Measurements from ENCODE around the gene LAG3. TPM values are rescaled to one million over a fixed set of nuclear protein-coding genes. Genes with fewer than 3 reads are reported as not detected.

Gene LAG3
- total RNA-seq, 1 experiment from 2014 or later = 3.3 TPM

GRCh38 chr12:6823182-6824084 lies 51.1 kb downstream of the LAG3 start:
- ChIA-PET POLR2A (no interaction called here), RAD21 (ENCODE audit: low non-redundant PET in 1 of 2, low total read pairs in 2 of 2, uncharacterized antibody in 2 of 2, unreplicated experiment in 2 of 2) (no interaction called here), CTCF (interaction anchor here (1.3 to 2.8 kb wide), 3 partner anchors 11 to 70 kb away, joined by 5 to 10 read pairs (median 10); partner anchors contain the start of genes MLF2 and USP5)
- Histone ChIP-seq H2AFZ (ENCODE audit: low read depth, low read length, poor library complexity, severe bottlenecking) (no peak overlapping the region), H3K27me3 (ENCODE audit: insufficient read depth, low read length) (peaks cover 6% of the 10 kb centered on the region; the same call in 1 of the 2 replicates), H3K9me2 (ENCODE audit: insufficient read depth) (no peaks in the 10 kb centered on the region), H3K9ac (ENCODE audit: low read length) (no peak overlapping the region), H3K4me3 (replicated peaks in 1 of 2; ENCODE audit: low read depth in 1 of 2, low read length in 2 of 2) (no peak overlapping the region), H3K9me3 (ENCODE audit: control insufficient read depth in 1 of 2, insufficient read depth in 1 of 2, low read depth in 1 of 2, low read length in 2 of 2) (no peaks in the 10 kb centered on the region), H3K79me2 (ENCODE audit: insufficient read depth, low read length) (peaks cover 14% of the 10 kb centered on the region), H3K27ac (ENCODE audit: low read depth, low read length) (no peak overlapping the region), H3K4me2 (ENCODE audit: low read length) (no peak overlapping the region), H3K4me1 (ENCODE audit: control insufficient read depth in 1 of 2, insufficient read depth in 2 of 2, low read length in 2 of 2) (peaks cover 20 to 47% of the 10 kb centered on the region in 2 experiments), H4K20me1 (ENCODE audit: insufficient read depth) (no peaks in the 10 kb centered on the region), H3K36me3 (ENCODE audit: control insufficient read depth in 1 of 2, insufficient read depth in 2 of 2, low read length in 2 of 2) (no peaks in the 10 kb centered on the region)
- intact Hi-C loops (cut with micrococcal nuclease) = no loop called here
- TF ChIP-seq ZNF274 (IDR thresholded peaks at IDR 0.05; ENCODE audit: low read depth, low read length) (no peak), POLR2AphosphoS5 (IDR thresholded peaks at IDR 0.05; ENCODE audit: low read depth, low read length) (peak; percentile 10; the same call in 1 of the 2 replicates), SIN3A (IDR thresholded peaks at IDR 0.05; ENCODE audit: low read depth) (no peak), TCF7L2 (IDR thresholded peaks at IDR 0.05; ENCODE audit: borderline replicate concordance, extremely low read depth, insufficient read depth, insufficient read length) (no peak), CEBPB (IDR thresholded peaks at IDR 0.05; ENCODE audit: low read depth) (no peak), EZH2phosphoT487 (IDR thresholded peaks at IDR 0.05; ENCODE audit: borderline replicate concordance) (no peak), ELF1 (IDR thresholded peaks at IDR 0.05; ENCODE audit: borderline replicate concordance, low read depth) (no peak), REST (IDR thresholded peaks at IDR 0.05; ENCODE audit: low read depth) (no peak), YY1 (IDR thresholded peaks at IDR 0.05; ENCODE audit: extremely low read depth, insufficient replicate concordance, low read depth, low read length) (no peak), SRF (IDR thresholded peaks at IDR 0.05; ENCODE audit: low read depth) (no peak), SP1 (IDR thresholded peaks at IDR 0.05; ENCODE audit: low read depth) (no peak), RAD21 (IDR thresholded peaks at IDR 0.05; ENCODE audit: low read depth) (no peak), CTCF (IDR thresholded peaks at IDR 0.05 in 2 of 3, conservative IDR thresholded peaks at IDR 0.05 in 1 of 3; ENCODE audit: borderline replicate concordance in 1 of 3, insufficient read depth in 1 of 3, low read depth in 2 of 3, low read length in 2 of 3) (no peak), POLR2A (IDR thresholded peaks at IDR 0.05; ENCODE audit: borderline replicate concordance, extremely low read depth, insufficient read depth, insufficient read length) (peak; percentile 28), ZBTB33 (IDR thresholded peaks at IDR 0.05; ENCODE audit: extremely low read depth, insufficient replicate concordance, low read length) (no peak)
- ATAC-seq (no peak), DNase-seq (ENCODE audit: low read depth, low spot score) (no peak)
- BruUV-seq (replicated peaks) = no TSS peak

Data from HCT116 (cell line).